Measurements from ENCODE around the gene USP13. TPM values are rescaled to one million over a fixed set of nuclear protein-coding genes. Genes with fewer than 3 reads are reported as not detected.

USP13 gene
- total and polyA plus RNA-seq, 2 of the 13 experiments (the other 11 are each of a cell fraction or from before 2014, with no cell fraction given) = 15.9 to 36.7 TPM

GRCh38 chr3:179739816-179740594 is 87.2 kb downstream of the USP13 start (continued):
- TF ChIP-seq ZNF615 (CRISPR knock-in tag; IDR thresholded peaks at IDR 0.05; ENCODE audit: borderline replicate concordance) (no peak), ZEB1 (IDR thresholded peaks at IDR 0.05; ENCODE audit: insufficient replicate concordance, low read depth) (peak; percentile 51), ZNF468 (CRISPR knock-in tag; IDR thresholded peaks at IDR 0.05) (no peak), MLLT10 (CRISPR knock-in tag; IDR thresholded peaks at IDR 0.05) (no peak), ISL2 (CRISPR knock-in tag; IDR thresholded peaks at IDR 0.05) (peak; percentile 91), PHB2 (IDR thresholded peaks at IDR 0.05; ENCODE audit: partially characterized antibody) (no peak), ZNF160 (CRISPR knock-in tag; IDR thresholded peaks at IDR 0.05) (no peak), JUNB (CRISPR knock-in tag; IDR thresholded peaks at IDR 0.05; ENCODE audit: borderline replicate concordance) (peak; percentile 41; the same call in 1 of the 2 replicates), RARG (CRISPR knock-in tag; IDR thresholded peaks at IDR 0.05; ENCODE audit: low read depth) (no peak), EZH2 (conservative IDR thresholded peaks at IDR 0.05; ENCODE audit: low read depth, low read length) (no peak), ZFP90 (CRISPR knock-in tag; IDR thresholded peaks at IDR 0.05; ENCODE audit: borderline replicate concordance) (no peak; the same call in 1 of the 2 replicates), ZFX (CRISPR knock-in tag; IDR thresholded peaks at IDR 0.05; ENCODE audit: low read depth) (no peak), SMC3 (IDR thresholded peaks at IDR 0.05; ENCODE audit: low read length) (peak; percentile 23; the same call in 1 of the 2 replicates), SRF (IDR thresholded peaks at IDR 0.05; ENCODE audit: low read depth, low read length) (no peak), TMF1 (CRISPR knock-in tag; IDR thresholded peaks at IDR 0.05; ENCODE audit: low read depth) (no peak), ELF4 (CRISPR knock-in tag; IDR thresholded peaks at IDR 0.05; ENCODE audit: borderline replicate concordance) (no peak), EEA1 (CRISPR knock-in tag; IDR thresholded peaks at IDR 0.05; ENCODE audit: borderline replicate concordance) (no peak), RBM39 (IDR thresholded peaks at IDR 0.05; ENCODE audit: low read depth, low read length, poor library complexity, severe bottlenecking) (no peak), ZSCAN30 (CRISPR knock-in tag; IDR thresholded peaks at IDR 0.05) (no peak), ZBTB21 (CRISPR knock-in tag; IDR thresholded peaks at IDR 0.05) (0 out of 2 replicates have a peak, but pooled peaks have one; percentile 34), SMARCC2 (IDR thresholded peaks at IDR 0.05) (peak; percentile 59; the same call in 1 of the 2 replicates), RFX3 (CRISPR knock-in tag; IDR thresholded peaks at IDR 0.05) (no peak), TCF7L2 (IDR thresholded peaks at IDR 0.05; ENCODE audit: low read depth, low read length) (no peak), KLF6 (CRISPR knock-in tag; IDR thresholded peaks at IDR 0.05) (no peak), WIZ (CRISPR knock-in tag; IDR thresholded peaks at IDR 0.05) (no peak), ARNT2 (CRISPR knock-in tag; IDR thresholded peaks at IDR 0.05; ENCODE audit: low read depth) (0 out of 2 replicates have a peak, but pooled peaks have one; percentile 43), NONO (IDR thresholded peaks at IDR 0.05) (no peak), NONO (CRISPR knock-in tag; conservative IDR thresholded peaks at IDR 0.05) (no peak), CCDC6 (CRISPR knock-in tag; IDR thresholded peaks at IDR 0.05) (no peak), ZNF761 (CRISPR knock-in tag; conservative IDR thresholded peaks at IDR 0.05) (no peak), TEF (CRISPR knock-in tag; IDR thresholded peaks at IDR 0.05) (0 out of 2 replicates have a peak, but pooled peaks have one; percentile 46), ZSCAN29 (CRISPR knock-in tag; conservative IDR thresholded peaks at IDR 0.05) (no peak)
- TF ChIP-seq, protein P1, sequence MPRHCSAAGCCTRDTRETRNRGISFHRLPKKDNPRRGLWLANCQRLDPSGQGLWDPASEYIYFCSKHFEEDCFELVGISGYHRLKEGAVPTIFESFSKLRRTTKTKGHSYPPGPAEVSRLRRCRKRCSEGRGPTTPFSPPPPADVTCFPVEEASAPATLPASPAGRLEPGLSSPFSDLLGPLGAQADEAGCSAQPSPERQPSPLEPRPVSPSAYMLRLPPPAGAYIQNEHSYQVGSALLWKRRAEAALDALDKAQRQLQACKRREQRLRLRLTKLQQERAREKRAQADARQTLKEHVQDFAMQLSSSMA (CRISPR knock-in tag; IDR thresholded peaks at IDR 0.05) = no peak

Measured in HepG2 (cell line).